BE2C (cell line): Measurements from ENCODE around the gene CCDC33.

Experiments
- DNase-seq: peaks from one replicate; pipeline ENCODE4 v3.0.0-alpha.2; 2020
- H3K27me3 ChIP-seq: fragments of 250-450 bp; sonication (Bioruptor Pico); 2 replicates; pipeline ENCODE4 v1.5.1; 2020; ENCODE audit warnings: mild to moderate bottlenecking
- H3K36me3 ChIP-seq: fragments of 250-450 bp; sonication (Bioruptor Pico); 2 replicates; pipeline ENCODE4 v1.5.1; 2020; ENCODE audit warnings: mild to moderate bottlenecking
- H3K4me1 ChIP-seq: fragments of 250-450 bp; sonication (Bioruptor Pico); 2 replicates; pipeline ENCODE4 v1.5.1; 2020
- H3K4me3 ChIP-seq: 2 replicates; pipeline ENCODE4 v1.5.1; 2011; ENCODE audit warnings: low read depth, low read length
- H3K9me3 ChIP-seq: fragments of 250-450 bp; sonication (Bioruptor Pico); 2 replicates; pipeline ENCODE4 v1.5.1; 2020
- TF ChIP-seq, protein P1 (sequence below): IDR thresholded peaks from 2 replicates; pipeline ENCODE4 v1.5.1; 2012; ENCODE audit warnings: mild to moderate bottlenecking, low read depth, low read length

Gene CCDC33

DNA sequence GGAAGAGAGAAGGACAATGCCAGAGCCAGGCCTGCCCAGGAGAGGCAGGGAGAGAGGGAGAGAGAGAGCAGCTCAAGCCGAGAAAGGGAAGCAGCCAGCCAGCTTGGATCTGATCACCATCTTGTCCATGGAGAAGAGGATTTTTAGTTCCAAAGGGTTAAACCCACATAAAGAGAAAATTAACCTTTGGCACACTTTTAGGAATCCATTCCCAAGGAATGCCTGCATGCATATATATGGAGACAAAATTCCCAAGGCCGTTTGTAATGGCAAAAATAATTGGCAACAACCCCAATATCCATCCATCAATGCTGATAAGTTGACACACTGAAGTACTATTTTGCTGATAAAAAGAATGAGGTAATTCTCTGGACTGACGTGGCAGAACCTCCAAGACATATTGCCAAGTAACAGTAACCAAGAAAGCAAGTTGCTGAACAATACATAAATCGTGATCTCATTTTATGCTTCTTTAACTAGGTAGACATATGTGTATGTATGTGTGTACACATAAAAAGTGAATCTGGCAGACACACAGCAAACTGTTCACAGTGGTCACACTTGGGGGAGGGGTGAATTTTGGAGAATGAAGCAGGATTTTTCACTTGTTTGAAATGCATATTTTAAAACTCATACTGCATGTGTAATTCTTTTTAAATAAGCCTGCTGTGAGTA is 26.0 kb upstream of the CCDC33 start:
- TF ChIP-seq, protein P1, sequence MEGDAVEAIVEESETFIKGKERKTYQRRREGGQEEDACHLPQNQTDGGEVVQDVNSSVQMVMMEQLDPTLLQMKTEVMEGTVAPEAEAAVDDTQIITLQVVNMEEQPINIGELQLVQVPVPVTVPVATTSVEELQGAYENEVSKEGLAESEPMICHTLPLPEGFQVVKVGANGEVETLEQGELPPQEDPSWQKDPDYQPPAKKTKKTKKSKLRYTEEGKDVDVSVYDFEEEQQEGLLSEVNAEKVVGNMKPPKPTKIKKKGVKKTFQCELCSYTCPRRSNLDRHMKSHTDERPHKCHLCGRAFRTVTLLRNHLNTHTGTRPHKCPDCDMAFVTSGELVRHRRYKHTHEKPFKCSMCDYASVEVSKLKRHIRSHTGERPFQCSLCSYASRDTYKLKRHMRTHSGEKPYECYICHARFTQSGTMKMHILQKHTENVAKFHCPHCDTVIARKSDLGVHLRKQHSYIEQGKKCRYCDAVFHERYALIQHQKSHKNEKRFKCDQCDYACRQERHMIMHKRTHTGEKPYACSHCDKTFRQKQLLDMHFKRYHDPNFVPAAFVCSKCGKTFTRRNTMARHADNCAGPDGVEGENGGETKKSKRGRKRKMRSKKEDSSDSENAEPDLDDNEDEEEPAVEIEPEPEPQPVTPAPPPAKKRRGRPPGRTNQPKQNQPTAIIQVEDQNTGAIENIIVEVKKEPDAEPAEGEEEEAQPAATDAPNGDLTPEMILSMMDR: no peak
- H3K27me3 ChIP-seq: no peaks in the 10 kb centered on the region

DNA sequence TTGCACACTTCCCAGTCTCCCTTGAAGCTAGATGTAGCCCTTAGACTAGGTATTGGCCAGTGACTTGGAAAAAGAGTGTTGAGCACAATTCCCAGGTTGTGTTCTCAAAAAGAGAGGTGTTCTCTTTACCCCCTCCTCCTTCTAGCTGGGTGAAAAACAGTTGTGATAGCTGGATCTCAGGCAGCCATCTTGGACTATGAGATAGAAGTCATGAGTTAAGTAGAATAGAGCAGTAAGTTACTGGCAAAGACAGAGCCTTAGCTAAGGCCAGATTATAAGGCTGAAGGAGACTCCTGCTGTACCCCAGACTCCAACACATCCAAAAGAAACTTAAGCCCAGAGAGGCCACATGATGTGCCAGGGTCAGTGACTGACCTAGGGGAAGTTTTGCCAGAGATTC is 25.4 kb upstream of the CCDC33 start:
- TF ChIP-seq, protein P1: no peak
- peaks cover 22% of the 10 kb centered on the region for H3K4me1 ChIP-seq
- H3K9me3 ChIP-seq: no peaks in the 10 kb centered on the region
- no peak overlapping the region for H3K4me3 ChIP-seq
- DNase-seq: no peak
- no peaks in the 10 kb centered on the region for H3K27me3 ChIP-seq
- peaks cover 73% of the 10 kb centered on the region for H3K36me3 ChIP-seq

More for the DNA sequence above, 26.0 kb upstream of the CCDC33 start:
- H3K9me3 ChIP-seq: no peaks in the 10 kb centered on the region
- H3K36me3 ChIP-seq: peaks cover 77% of the 10 kb centered on the region
- H3K4me1 ChIP-seq: peaks cover 25% of the 10 kb centered on the region
- no peak for DNase-seq
- H3K4me3 ChIP-seq: no peak overlapping the region

DNA sequence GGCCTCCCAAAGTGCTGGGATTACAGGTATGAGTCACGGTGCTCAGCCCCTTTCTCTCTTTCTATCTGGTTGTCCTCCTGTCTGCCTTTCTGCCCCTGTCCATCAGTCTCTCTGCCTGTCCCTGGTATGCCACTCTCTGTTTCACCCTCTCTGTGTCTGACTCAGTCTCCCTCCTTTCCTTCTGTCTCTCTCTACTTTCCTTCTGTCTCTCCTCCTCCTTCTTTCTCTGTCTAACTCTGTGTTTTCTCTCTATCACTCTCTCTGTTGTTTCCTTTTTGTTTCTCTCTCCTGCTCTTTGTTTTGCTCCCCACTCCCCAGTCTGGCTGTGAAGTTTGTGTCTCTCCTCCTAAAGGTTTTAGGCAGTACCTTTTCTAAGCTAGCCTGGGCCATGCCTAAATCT is 24.5 kb upstream of the CCDC33 start:
- no peak for DNase-seq
- no peaks in the 10 kb centered on the region for H3K9me3 ChIP-seq
- TF ChIP-seq, protein P1: no peak
- H3K4me3 ChIP-seq: no peak overlapping the region
- peaks cover 22% of the 10 kb centered on the region for H3K4me1 ChIP-seq
- peaks cover 64% of the 10 kb centered on the region for H3K36me3 ChIP-seq
- no peaks in the 10 kb centered on the region for H3K27me3 ChIP-seq

DNA sequence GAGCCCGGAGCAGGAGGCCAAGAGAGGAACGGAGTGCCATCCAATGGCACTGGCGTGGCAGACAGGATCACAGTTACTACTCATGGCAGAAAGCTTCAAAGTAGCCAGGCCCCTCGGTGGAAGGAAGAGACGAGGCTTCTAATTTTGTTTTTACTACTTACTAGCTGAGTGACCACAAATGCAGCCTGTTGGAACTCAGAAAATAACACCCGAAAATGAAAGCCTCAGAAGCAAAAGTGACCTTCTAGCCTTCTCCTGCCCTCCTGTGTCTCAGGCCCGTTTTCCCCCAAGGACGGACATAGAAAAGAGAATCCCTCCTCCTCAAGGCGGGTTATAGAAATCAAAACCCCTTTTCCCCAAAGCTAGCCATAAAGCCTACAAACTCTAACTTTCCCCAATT is 23.6 kb upstream of the CCDC33 start:
- H3K4me3 ChIP-seq: no peak overlapping the region
- peaks cover 22% of the 10 kb centered on the region for H3K4me1 ChIP-seq
- H3K27me3 ChIP-seq: no peaks in the 10 kb centered on the region
- H3K9me3 ChIP-seq: no peaks in the 10 kb centered on the region
- H3K36me3 ChIP-seq: peaks cover 64% of the 10 kb centered on the region
- no peak for DNase-seq
- TF ChIP-seq, protein P1: no peak

DNA sequence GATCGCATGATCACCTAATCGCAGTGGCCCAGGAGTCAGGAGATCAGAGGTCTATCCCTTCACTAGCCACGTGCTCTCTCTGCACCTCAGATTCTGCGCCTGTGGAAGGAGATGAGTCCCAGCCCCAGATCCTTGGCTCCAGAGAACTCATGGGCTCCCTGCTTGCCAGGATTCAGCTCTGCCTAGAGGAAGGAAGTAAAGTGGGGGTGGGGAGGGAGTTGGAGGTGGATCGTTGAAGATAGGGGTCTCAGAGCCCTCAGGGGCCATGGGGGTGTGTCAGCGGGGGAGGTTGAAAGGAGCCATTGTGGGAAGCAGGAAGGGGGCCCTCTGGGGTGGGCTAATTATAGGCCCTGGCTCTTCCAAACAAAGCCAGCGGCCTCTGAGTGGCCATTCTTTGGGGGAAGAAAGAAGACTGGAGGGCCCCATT is 22.3 kb upstream of the CCDC33 start:
- H3K4me1 ChIP-seq: peaks cover 14% of the 10 kb centered on the region
- H3K9me3 ChIP-seq: no peaks in the 10 kb centered on the region
- H3K36me3 ChIP-seq: peaks cover 61% of the 10 kb centered on the region
- no peak for DNase-seq
- H3K4me3 ChIP-seq: no peak overlapping the region
- TF ChIP-seq, protein P1: no peak
- H3K27me3 ChIP-seq: no peaks in the 10 kb centered on the region

DNA sequence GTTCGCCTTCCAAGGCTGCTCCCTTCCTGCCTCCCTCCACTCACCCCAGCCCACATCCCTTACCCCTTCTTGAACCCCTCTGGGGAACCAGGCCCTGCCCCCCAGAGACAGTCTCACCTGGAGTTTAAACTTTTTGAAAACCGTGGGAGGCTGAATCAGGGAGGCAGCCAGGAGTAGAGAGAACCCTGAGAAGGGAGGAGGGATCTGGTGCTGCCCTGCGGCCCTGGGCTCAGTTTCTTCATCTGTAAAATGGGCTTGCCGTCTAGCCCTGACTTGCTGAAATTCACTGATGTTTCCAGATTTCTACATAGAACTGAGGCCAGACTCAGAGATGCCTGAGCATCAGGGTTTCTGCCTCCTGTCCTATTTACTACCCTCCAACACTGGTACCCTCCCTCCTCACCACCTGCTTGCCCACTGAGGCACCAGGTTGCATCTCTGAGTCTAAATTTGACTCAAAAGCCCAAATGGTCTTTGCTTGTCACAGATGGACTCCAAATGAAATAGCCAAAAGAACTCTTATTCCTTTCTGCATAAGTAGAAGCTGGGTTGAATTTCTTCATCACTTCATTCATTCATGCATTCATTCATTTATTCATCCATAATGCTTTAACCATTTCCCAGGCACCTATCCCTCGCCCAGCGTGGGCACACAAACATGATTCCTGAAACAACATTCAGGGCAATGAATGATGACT is 21.7 kb upstream of the CCDC33 start:
- DNase-seq: no peak
- TF ChIP-seq, protein P1: no peak
- no peaks in the 10 kb centered on the region for H3K9me3 ChIP-seq
- peaks cover 8% of the 10 kb centered on the region for H3K4me1 ChIP-seq
- H3K27me3 ChIP-seq: no peaks in the 10 kb centered on the region
- H3K36me3 ChIP-seq: peaks cover 64% of the 10 kb centered on the region
- H3K4me3 ChIP-seq: no peak overlapping the region
